Esophagus muscularis mucosa (tissue), 3 donors: ENCODE data around the gene ITLN1.

Experiments used
- POLR2AphosphoS5 ChIP-seq, 2 donors: sonication (generic); formaldehyde crosslinking; IDR thresholded peaks; one replicate each; pipeline ENCODE4 v1.6.1; 2017; ENCODE audit warnings: antibody characterized with exemption in 2 of 2
- TF ChIP-seq, protein P1 (sequence below), 3 experiments: fragments of 200-600 bp in 2 of 3; fragments of 450-650 bp in 1 of 3; sonication (generic) in 2 of 3; IDR thresholded peaks; one replicate each; pipeline ENCODE4 v1.5.1; 2017 to 2019; ENCODE audit warnings: antibody characterized with exemption in 3 of 3, mild to moderate bottlenecking in 2 of 3, moderate library complexity in 1 of 3

DNA sequence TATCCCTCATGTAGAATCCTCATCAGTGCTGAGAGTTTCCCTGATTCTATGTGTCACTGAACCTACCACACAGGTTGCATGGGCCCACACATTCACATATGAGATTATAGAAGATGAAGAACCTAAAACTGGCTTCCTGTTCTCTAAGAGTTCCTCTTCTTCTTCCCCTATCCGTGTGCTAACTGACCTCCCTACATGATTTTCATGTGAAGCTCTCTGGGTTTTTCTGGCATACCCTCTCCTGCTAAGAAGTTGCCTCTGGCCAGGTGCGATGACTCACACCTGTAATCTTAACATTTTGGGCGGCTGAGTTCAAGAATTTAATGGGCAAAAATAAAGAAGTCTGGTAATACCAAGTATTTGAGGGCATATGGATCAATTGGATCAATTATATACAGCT, 16.8 kb downstream of the ITLN1 start:
- TF ChIP-seq, protein P1, sequence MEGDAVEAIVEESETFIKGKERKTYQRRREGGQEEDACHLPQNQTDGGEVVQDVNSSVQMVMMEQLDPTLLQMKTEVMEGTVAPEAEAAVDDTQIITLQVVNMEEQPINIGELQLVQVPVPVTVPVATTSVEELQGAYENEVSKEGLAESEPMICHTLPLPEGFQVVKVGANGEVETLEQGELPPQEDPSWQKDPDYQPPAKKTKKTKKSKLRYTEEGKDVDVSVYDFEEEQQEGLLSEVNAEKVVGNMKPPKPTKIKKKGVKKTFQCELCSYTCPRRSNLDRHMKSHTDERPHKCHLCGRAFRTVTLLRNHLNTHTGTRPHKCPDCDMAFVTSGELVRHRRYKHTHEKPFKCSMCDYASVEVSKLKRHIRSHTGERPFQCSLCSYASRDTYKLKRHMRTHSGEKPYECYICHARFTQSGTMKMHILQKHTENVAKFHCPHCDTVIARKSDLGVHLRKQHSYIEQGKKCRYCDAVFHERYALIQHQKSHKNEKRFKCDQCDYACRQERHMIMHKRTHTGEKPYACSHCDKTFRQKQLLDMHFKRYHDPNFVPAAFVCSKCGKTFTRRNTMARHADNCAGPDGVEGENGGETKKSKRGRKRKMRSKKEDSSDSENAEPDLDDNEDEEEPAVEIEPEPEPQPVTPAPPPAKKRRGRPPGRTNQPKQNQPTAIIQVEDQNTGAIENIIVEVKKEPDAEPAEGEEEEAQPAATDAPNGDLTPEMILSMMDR (IDR thresholded peaks at IDR 0.05) = no peak
- no peak for TF ChIP-seq POLR2AphosphoS5 (IDR thresholded peaks at IDR 0.05)
